PC-9 (cell line): ENCODE data around the gene TRAF1. TPM values are rescaled to one million over a fixed set of nuclear protein-coding genes. Genes with fewer than 3 reads are reported as not detected.

Experiments used
- BruUV-seq: library from RNA; stranded (reverse); fragments of 400-500 nt; replicated peaks from 2 replicates; lab custom pipeline; 2021; lab: Mats Ljungman, UMichigan
- CTCF ChIA-PET: fragments of 300-600 bp; sonication (Branson Sonifier 250); formaldehyde crosslinking; loops from one replicate; lab custom pipeline; 2022; ENCODE audit warnings: antibody characterized with exemption; lab: Charles Lee
- POLR2A ChIA-PET: fragments of 300-600 bp; sonication (Branson Sonifier 250); formaldehyde crosslinking; loops from one replicate; lab custom pipeline; 2022; ENCODE audit warnings: antibody characterized with exemption; ENCODE audit not compliant: unreplicated experiment; lab: Charles Lee
- DNase-seq, 2 experiments: peaks; one replicate each; pipeline versions ENCODE4 v3.0.0 to v3.0.0-alpha.2; 2015 to 2022; ENCODE audit warnings: mixed read lengths in 1 of 2
- H2AFZ ChIP-seq: fragments of 200-600 bp; sonication (generic); 2 replicates; pipeline ENCODE4 v1.8.1; 2017; ENCODE audit warnings: antibody characterized with exemption
- H3F3A ChIP-seq: fragments of 200-600 bp; sonication (generic); 2 replicates; pipeline ENCODE4 v1.8.1; 2017; ENCODE audit warnings: antibody characterized with exemption, mild to moderate bottlenecking, low read depth; ENCODE audit not compliant: insufficient read depth
- H3K27ac ChIP-seq: fragments of 200-600 bp; sonication (generic); 2 replicates; pipeline ENCODE4 v1.6.1; 2016; ENCODE audit warnings: mixed run types
- H3K27me3 ChIP-seq: fragments of 200-600 bp; sonication (generic); 2 replicates; pipeline ENCODE4 v1.6.1; 2016; ENCODE audit warnings: low read depth, mixed run types; ENCODE audit not compliant: insufficient read depth
- H3K36me3 ChIP-seq: fragments of 200-600 bp; sonication (generic); 2 replicates; pipeline ENCODE4 v1.6.1; 2016; ENCODE audit warnings: low read depth, mixed run types
- H3K4me1 ChIP-seq: fragments of 200-600 bp; sonication (generic); replicated peaks from 2 replicates; pipeline ENCODE4 v1.6.1; 2016; ENCODE audit warnings: mixed run types; ENCODE audit not compliant: insufficient read depth
- H3K4me2 ChIP-seq: fragments of 200-600 bp; sonication (generic); 2 replicates; pipeline ENCODE4 v1.6.1; 2017; ENCODE audit warnings: mixed run types
- H3K4me3 ChIP-seq: fragments of 200-600 bp; sonication (generic); 2 replicates; pipeline ENCODE4 v1.6.1; 2016; ENCODE audit warnings: mixed run types
- H3K79me2 ChIP-seq: fragments of 200-600 bp; sonication (generic); 2 replicates; pipeline ENCODE4 v1.6.1; 2017; ENCODE audit warnings: low read depth, mixed run types
- H3K9me2 ChIP-seq: fragments of 200-600 bp; sonication (generic); 2 replicates; pipeline ENCODE4 v1.8.1; 2017; ENCODE audit warnings: mild to moderate bottlenecking; ENCODE audit not compliant: insufficient read depth
- H3K9me3 ChIP-seq: fragments of 200-600 bp; sonication (generic); 2 replicates; pipeline ENCODE4 v1.8.1; 2016; ENCODE audit warnings: low read depth; ENCODE audit not compliant: insufficient read depth
- H4K20me1 ChIP-seq: fragments of 200-600 bp; sonication (generic); 2 replicates; pipeline ENCODE4 v1.8.1; 2017; ENCODE audit not compliant: insufficient read depth
- CTCF ChIP-seq: fragments of 200-600 bp; sonication (generic); conservative IDR thresholded peaks from 2 replicates; pipeline ENCODE4 v1.6.1; 2017; ENCODE audit warnings: mixed run types, antibody characterized with exemption, mild to moderate bottlenecking, moderate library complexity
- EZH2 ChIP-seq: fragments of 200-600 bp; sonication (generic); IDR thresholded peaks from 2 replicates; pipeline ENCODE4 v1.8.0; 2017; ENCODE audit warnings: antibody characterized with exemption, low read depth
- intact Hi-C: fragments of 100-400 bp; cut with micrococcal nuclease; formaldehyde crosslinking; loops from one replicate; pipeline ENCODE4 v1.10.0; 2022; ENCODE audit not compliant: unreplicated experiment
- total RNA-seq: library from RNA; stranded (reverse); gene quantifications from 2 replicates; pipeline ENCODE4 v1.2.3, GENCODE V29; 2021

TRAF1 gene
- total RNA-seq, 1 experiment from 2014 or later, result 2.7 TPM

GRCh38 chr9:120885958-120886357 lies 40.6 kb downstream of the TRAF1 start:
- Histone ChIP-seq H3K79me2 (no peaks in the 10 kb centered on the region), H3K9me2 (no peaks in the 10 kb centered on the region), H4K20me1 (no peaks in the 10 kb centered on the region), H3K36me3 (no peaks in the 10 kb centered on the region), H3K27me3 (no peaks in the 10 kb centered on the region), H3F3A (peaks cover 38% of the 10 kb centered on the region), H3K9me3 (no peaks in the 10 kb centered on the region), H3K4me2 (0 out of 2 replicates have a peak overlapping the region, but pooled peaks have one; percentile 8), H3K4me1 (peaks cover 33% of the 10 kb centered on the region), H3K4me3 (no peak overlapping the region), H2AFZ (no peak overlapping the region), H3K27ac (no peak overlapping the region)
- no peak for TF ChIP-seq CTCF
- no peak for TF ChIP-seq EZH2
- no TSS peak for BruUV-seq
- no peak for DNase-seq
- CTCF ChIA-PET, result interaction anchor here (0.5 kb wide), 1 partner anchor 74 kb away, joined by 5 read pairs; no protein-coding TSS in a partner anchor
- POLR2A ChIA-PET, result no interaction called here
- intact Hi-C loops, result no loop called here

- POLR2A ChIA-PET, result no interaction called here
- no peak for DNase-seq
- BruUV-seq, result no TSS peak
- Histone ChIP-seq H3K9me2 (no peaks in the 10 kb centered on the region), H3K27ac (no peak overlapping the region), H3K79me2 (no peaks in the 10 kb centered on the region), H3F3A (peaks cover 38% of the 10 kb centered on the region), H4K20me1 (no peaks in the 10 kb centered on the region), H3K4me3 (no peak overlapping the region), H3K36me3 (no peaks in the 10 kb centered on the region), H3K4me2 (no peak overlapping the region), H3K9me3 (no peaks in the 10 kb centered on the region), H2AFZ (no peak overlapping the region), H3K4me1 (peaks cover 33% of the 10 kb centered on the region), H3K27me3 (no peaks in the 10 kb centered on the region)
- CTCF ChIA-PET, result interaction anchor here (0.5 to 0.6 kb wide), 2 partner anchors 74 to 266 kb away, joined by 3 to 5 read pairs; no protein-coding TSS in a partner anchor
- intact Hi-C loops, result no loop called here
- TF ChIP-seq EZH2 (no peak), CTCF (no peak)
Observed at GRCh38 chr9:120885457-120885856, 41.1 kb downstream of the TRAF1 start.

GRCh38 chr9:120883608-120883996 lies 43.0 kb downstream of the TRAF1 start:
- no peak for DNase-seq
- no peaks in the 10 kb centered on the region for H3K36me3 ChIP-seq
- TF ChIP-seq CTCF (no peak), EZH2 (no peak)
- POLR2A ChIA-PET, result interaction anchor here (0.6 to 1.2 kb wide), 4 partner anchors 10 to 153 kb away, joined by 3 to 24 read pairs (median 8); no protein-coding TSS in a partner anchor
- H3K9me3 ChIP-seq, result no peaks in the 10 kb centered on the region
- H3F3A ChIP-seq, result peaks cover 38% of the 10 kb centered on the region
- intact Hi-C loops, result loop anchor here (1.0 kb wide), 1 partner anchor 40 kb away; no protein-coding TSS in a partner anchor
- H3K4me2 ChIP-seq, result peak overlapping the region; percentile 48; the same call in 1 of the 2 replicates
- no peaks in the 10 kb centered on the region for H3K27me3 ChIP-seq
- H3K9me2 ChIP-seq, result no peaks in the 10 kb centered on the region
- no peaks in the 10 kb centered on the region for H4K20me1 ChIP-seq
- BruUV-seq, result no TSS peak
- CTCF ChIA-PET, result interaction anchor here (0.6 to 1.0 kb wide), 5 partner anchors 16 to 556 kb away, joined by 3 to 5 read pairs (median 4); no protein-coding TSS in a partner anchor
- H3K27ac ChIP-seq, result no peak overlapping the region
- H3K4me3 ChIP-seq, result no peak overlapping the region
- no peak overlapping the region for H2AFZ ChIP-seq
- H3K4me1 ChIP-seq, result peaks cover 36% of the 10 kb centered on the region
- no peaks in the 10 kb centered on the region for H3K79me2 ChIP-seq
